OCI-LY1 (cell line): ENCODE measurements around the gene IPMK.
"Not testable (repeated sequence)": the region's sequence is repeated elsewhere in the genome, so short reads cannot be mapped to it uniquely, and the experiment has no call there.

Experiments used
- H2AFZ ChIP-seq: fragments of 200-600 bp; sonication (generic), shearing (Covaris generic); 2 replicates; pipeline ENCODE4 v1.6.0; 2014; ENCODE audit warnings: antibody characterized with exemption, mild to moderate bottlenecking, low read length
- H3F3A ChIP-seq: fragments of 200-600 bp; sonication (generic), shearing (Covaris generic); 2 replicates; pipeline ENCODE4 v1.6.0; 2014; ENCODE audit warnings: mild to moderate bottlenecking, antibody characterized with exemption, low read length, moderate library complexity; ENCODE audit not compliant: insufficient read depth
- H3K27ac ChIP-seq: fragments of 200-600 bp; sonication (generic); 2 replicates; pipeline ENCODE4 v1.5.1; 2014; ENCODE audit warnings: low read length, mixed run types, mild to moderate bottlenecking, low read depth; ENCODE audit not compliant: poor library complexity, severe bottlenecking
- H3K27me3 ChIP-seq: fragments of 200-600 bp; sonication (generic); 2 replicates; pipeline ENCODE4 v1.6.0; 2014; ENCODE audit warnings: antibody characterized with exemption, mild to moderate bottlenecking, low read length, moderate library complexity; ENCODE audit not compliant: insufficient read depth
- H3K36me3 ChIP-seq: fragments of 200-600 bp; sonication (generic); 2 replicates; pipeline ENCODE4 v1.6.1; 2014; ENCODE audit warnings: mild to moderate bottlenecking, antibody characterized with exemption, low read length, moderate library complexity, mixed read lengths; ENCODE audit not compliant: insufficient read depth
- H3K4me1 ChIP-seq: fragments of 200-600 bp; sonication (generic); 2 replicates; pipeline ENCODE4 v1.5.1; 2014; ENCODE audit warnings: mild to moderate bottlenecking, low read length, moderate library complexity; ENCODE audit not compliant: insufficient read depth, severe bottlenecking
- H3K4me2 ChIP-seq: fragments of 200-600 bp; sonication (generic), shearing (Covaris generic); 2 replicates; pipeline ENCODE4 v1.6.1; 2014; ENCODE audit warnings: low read length
- H3K4me3 ChIP-seq: fragments of 200-600 bp; sonication (generic); 2 replicates; pipeline ENCODE4 v1.5.1; 2014; ENCODE audit warnings: low read length, low read depth, mild to moderate bottlenecking, mixed read lengths; ENCODE audit not compliant: poor library complexity, severe bottlenecking
- H3K79me2 ChIP-seq: fragments of 200-600 bp; shearing (Covaris generic); 2 replicates; pipeline ENCODE4 v1.6.1; 2016; ENCODE audit warnings: mixed run types, low read length, mixed read lengths; ENCODE audit not compliant: insufficient read depth
- H3K9ac ChIP-seq: fragments of 200-600 bp; sonication (generic), shearing (Covaris generic); 2 replicates; pipeline ENCODE4 v1.6.1; 2014; ENCODE audit warnings: mild to moderate bottlenecking, low read length, mixed read lengths
- H3K9me2 ChIP-seq: fragments of 200-600 bp; sonication (generic), shearing (Covaris generic); 2 replicates; pipeline ENCODE4 v1.6.1; 2014; ENCODE audit warnings: low read depth, mild to moderate bottlenecking, low read length, mixed read lengths
- H3K9me3 ChIP-seq: fragments of 200-600 bp; shearing (Covaris generic); 2 replicates; pipeline ENCODE4 v1.6.1; 2014; ENCODE audit warnings: low read length, mixed read lengths
- H4K20me1 ChIP-seq: fragments of 200-600 bp; sonication (generic), shearing (Covaris generic); 2 replicates; pipeline ENCODE4 v1.6.0; 2016; ENCODE audit warnings: mild to moderate bottlenecking, low read length; ENCODE audit not compliant: insufficient read depth
- EZH2 ChIP-seq: fragments of 200-600 bp; sonication (generic), shearing (Covaris generic); IDR thresholded peaks from 2 replicates; pipeline ENCODE4 v1.8.0; 2017; ENCODE audit warnings: borderline replicate concordance, mixed run types, mild to moderate bottlenecking, antibody characterized with exemption, low read length, moderate library complexity, mixed read lengths
- TF ChIP-seq, protein P1 (sequence below): fragments of 200-600 bp; sonication (generic), shearing (Covaris generic); IDR thresholded peaks from 2 replicates; pipeline ENCODE4 v1.5.1; 2017; ENCODE audit warnings: mild to moderate bottlenecking, antibody characterized with exemption, low read length, moderate library complexity, mixed read lengths

IPMK gene

DNA sequence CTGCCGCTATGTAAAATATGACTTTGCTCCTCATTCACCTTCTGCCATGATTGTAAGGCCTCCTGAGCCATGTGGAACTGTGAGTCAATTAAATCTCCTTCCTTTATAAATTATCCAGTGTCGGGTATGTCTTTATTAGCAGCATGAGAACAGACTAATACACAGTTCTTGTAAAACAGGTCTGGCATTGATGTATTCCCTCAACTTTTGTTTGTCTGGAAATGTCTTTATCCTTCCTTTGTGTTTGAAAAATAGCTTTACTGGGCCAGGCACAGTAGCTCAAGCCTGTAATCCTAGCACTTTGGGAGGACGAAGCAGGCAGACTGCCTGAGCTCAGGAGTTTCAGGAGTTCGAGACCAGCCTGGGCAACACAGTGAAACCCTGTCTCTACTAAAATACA, 14.5 kb downstream of the IPMK start:
- Histone ChIP-seq H3F3A (no peaks in the 10 kb centered on the region), H3K4me2 (no peak overlapping the region), H3K9ac (no peak overlapping the region), H2AFZ (no peak overlapping the region), H3K9me3 (0 out of 2 replicates have a peak, but pooled peaks cover 3% of the 10 kb centered on the region), H3K27me3 (no peaks in the 10 kb centered on the region), H4K20me1 (no peaks in the 10 kb centered on the region), H3K79me2 (peaks cover 10% of the 10 kb centered on the region), H3K27ac (no peak overlapping the region), H3K4me1 (no peaks in the 10 kb centered on the region), H3K36me3 (peaks cover 4% of the 10 kb centered on the region), H3K9me2 (no peaks in the 10 kb centered on the region), H3K4me3 (no peak overlapping the region)
- TF ChIP-seq, protein P1, sequence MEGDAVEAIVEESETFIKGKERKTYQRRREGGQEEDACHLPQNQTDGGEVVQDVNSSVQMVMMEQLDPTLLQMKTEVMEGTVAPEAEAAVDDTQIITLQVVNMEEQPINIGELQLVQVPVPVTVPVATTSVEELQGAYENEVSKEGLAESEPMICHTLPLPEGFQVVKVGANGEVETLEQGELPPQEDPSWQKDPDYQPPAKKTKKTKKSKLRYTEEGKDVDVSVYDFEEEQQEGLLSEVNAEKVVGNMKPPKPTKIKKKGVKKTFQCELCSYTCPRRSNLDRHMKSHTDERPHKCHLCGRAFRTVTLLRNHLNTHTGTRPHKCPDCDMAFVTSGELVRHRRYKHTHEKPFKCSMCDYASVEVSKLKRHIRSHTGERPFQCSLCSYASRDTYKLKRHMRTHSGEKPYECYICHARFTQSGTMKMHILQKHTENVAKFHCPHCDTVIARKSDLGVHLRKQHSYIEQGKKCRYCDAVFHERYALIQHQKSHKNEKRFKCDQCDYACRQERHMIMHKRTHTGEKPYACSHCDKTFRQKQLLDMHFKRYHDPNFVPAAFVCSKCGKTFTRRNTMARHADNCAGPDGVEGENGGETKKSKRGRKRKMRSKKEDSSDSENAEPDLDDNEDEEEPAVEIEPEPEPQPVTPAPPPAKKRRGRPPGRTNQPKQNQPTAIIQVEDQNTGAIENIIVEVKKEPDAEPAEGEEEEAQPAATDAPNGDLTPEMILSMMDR, result no peak

DNA sequence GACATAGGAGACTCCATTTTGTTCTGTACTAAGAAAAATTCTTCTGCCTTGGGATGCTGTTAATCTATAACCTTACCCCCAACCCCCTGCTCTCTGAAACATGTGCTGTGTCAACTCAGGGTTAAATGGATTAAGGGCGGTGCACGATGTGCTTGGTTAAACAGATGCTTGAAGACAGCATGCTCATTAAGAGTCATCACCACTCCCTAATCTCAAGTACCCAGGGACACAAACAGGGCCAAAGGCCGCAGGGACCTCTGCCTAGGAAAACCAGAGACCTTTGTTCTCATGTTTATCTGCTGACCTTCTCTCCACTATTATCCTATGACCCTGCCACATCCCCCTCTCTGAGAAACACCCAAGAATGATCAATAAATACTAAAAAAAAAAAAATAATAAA, 23.0 kb downstream of the IPMK start:
- H3K27ac ChIP-seq, H3K4me3 ChIP-seq, H3K36me3 ChIP-seq, H4K20me1 ChIP-seq, H3K27me3 ChIP-seq, H3F3A ChIP-seq, H3K4me2 ChIP-seq, H3K9me2 ChIP-seq, H3K4me1 ChIP-seq, H3K9me3 ChIP-seq, H3K9ac ChIP-seq, H2AFZ ChIP-seq: not testable (repeated sequence)
- H3K79me2 ChIP-seq, result peaks cover 33% of the 10 kb centered on the region

DNA sequence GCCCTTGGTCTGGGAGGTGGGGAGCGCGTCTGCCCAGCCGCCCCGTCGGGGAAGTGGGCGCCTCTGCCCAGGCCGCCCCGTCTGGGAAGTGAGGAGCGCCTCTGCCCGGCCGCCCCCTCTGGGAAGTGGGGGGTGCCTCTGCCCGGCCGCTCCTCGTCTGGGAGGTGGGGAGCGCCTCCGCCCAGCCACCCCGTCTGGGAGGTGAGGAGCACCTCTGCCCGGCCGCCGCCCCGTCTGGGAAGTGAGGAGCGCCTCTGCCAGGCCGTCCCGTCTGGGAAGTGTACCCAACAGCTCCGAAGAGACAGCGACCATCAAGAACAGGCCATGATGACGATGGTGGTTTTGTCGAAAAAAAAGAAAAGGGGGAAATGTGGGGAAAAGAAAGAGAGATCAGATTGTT, 23.5 kb downstream of the IPMK start:
- H3K79me2 ChIP-seq, result peaks cover 36% of the 10 kb centered on the region
- not testable (repeated sequence) for H3K27me3 ChIP-seq, H3K9me3 ChIP-seq, H2AFZ ChIP-seq, H3K4me3 ChIP-seq, H3K4me2 ChIP-seq, H3K9ac ChIP-seq, H3K9me2 ChIP-seq, H3K36me3 ChIP-seq, H3F3A ChIP-seq, H4K20me1 ChIP-seq, H3K27ac ChIP-seq, H3K4me1 ChIP-seq

DNA sequence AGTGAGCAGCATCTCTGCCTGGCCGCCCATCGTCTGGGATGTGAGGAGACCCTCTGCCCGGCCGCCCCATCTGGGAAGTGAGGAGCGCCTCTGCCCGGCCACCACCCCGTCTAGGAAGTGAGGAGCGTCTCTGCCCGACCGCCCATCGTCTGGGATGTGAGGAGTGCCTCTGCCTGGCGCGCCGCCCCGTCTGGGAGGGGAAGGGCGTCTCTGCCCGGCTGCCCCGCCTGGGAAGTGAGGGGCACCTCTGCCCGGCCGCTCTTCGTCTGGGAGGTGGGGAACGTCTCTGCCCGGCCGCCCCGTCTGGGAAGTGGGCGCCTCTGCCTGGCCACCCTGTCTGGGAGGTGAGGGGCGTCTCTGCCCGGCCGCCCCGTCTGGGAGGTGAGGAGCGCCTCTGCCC, 23.9 kb downstream of the IPMK start:
- H3K36me3 ChIP-seq, H3K27ac ChIP-seq, H3K4me2 ChIP-seq, H3K4me3 ChIP-seq, H3K4me1 ChIP-seq, H3F3A ChIP-seq, H3K9me3 ChIP-seq, H3K9ac ChIP-seq, H4K20me1 ChIP-seq, H3K9me2 ChIP-seq, H3K27me3 ChIP-seq, H2AFZ ChIP-seq: not testable (repeated sequence)
- H3K79me2 ChIP-seq, result peaks cover 36% of the 10 kb centered on the region

DNA sequence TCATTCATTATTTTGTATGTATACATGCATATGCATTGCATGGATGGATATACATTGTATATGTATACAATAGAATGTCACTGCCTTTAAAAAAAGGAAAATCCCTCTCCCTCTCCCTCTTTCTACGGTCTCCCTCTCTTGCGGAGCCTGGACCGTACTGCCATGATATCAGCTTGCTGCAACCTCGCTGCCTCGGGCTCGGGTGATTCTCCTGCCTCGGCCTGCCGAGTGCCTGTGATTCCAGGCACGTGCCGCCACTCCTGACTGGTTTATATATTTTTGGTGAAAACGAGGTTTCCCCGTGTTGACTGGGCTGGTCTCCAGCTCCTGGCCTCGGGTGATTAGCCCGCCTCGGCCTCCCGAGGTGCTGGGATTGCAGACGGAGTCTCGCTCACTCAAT, 24.4 kb downstream of the IPMK start:
- H3K27ac ChIP-seq, result no peak overlapping the region
- H2AFZ ChIP-seq, result no peak overlapping the region
- H3F3A ChIP-seq, result no peaks in the 10 kb centered on the region
- no peaks in the 10 kb centered on the region for H3K27me3 ChIP-seq
- no peak overlapping the region for H3K4me3 ChIP-seq
- H3K9me3 ChIP-seq, result peaks cover 3% of the 10 kb centered on the region; the same call in 1 of the 2 replicates
- H3K4me2 ChIP-seq, result no peak overlapping the region
- H3K9ac ChIP-seq, result no peak overlapping the region
- TF ChIP-seq, protein P1, result no peak
- TF ChIP-seq EZH2, result no peak
- H3K79me2 ChIP-seq, result peaks cover 41% of the 10 kb centered on the region
- H3K36me3 ChIP-seq, result 0 out of 2 replicates have a peak, but pooled peaks cover 5% of the 10 kb centered on the region
- no peaks in the 10 kb centered on the region for H4K20me1 ChIP-seq
- H3K4me1 ChIP-seq, result no peaks in the 10 kb centered on the region
- H3K9me2 ChIP-seq, result no peaks in the 10 kb centered on the region
